Caki2 (cell line): ENCODE results near the gene RASSF8. TPM values are rescaled to one million over a fixed set of nuclear protein-coding genes. Genes with fewer than 3 reads are reported as not detected.

Source experiments
- DNase-seq: peaks from one replicate; pipeline ENCODE4 v3.0.0-alpha.2; 2015; ENCODE audit warnings: low read depth
- in situ Hi-C: cut with HindIII; loops from 2 replicates; pipeline ENCODE4 v1.10.0; 2016; ENCODE audit warnings: low sequenced_read_pairs, low pct_unique_long_range_greater_than_20kb, mixed read lengths
- total RNA-seq: library from RNA; depleted of rRNA; stranded (reverse); fragments of >200 nt; shearing (Covaris generic); gene quantifications from 2 replicates; pipeline ENCODE4 v1.2.3, GENCODE V29; 2014; ENCODE audit warnings: low replicate concordance

Gene RASSF8
- total RNA-seq, 1 experiment from 2014 or later: 44.0 TPM

- no peak for DNase-seq
Measured at GRCh38 chr12:26077915-26078702, 119.6 kb downstream of the RASSF8 start.

GRCh38 chr12:26080911-26081310 is 122.4 kb downstream of the RASSF8 start:
- no peak for DNase-seq
- in situ Hi-C loops: no loop called here

More at GRCh38 chr12:26077915-26078702, 119.6 kb downstream of the RASSF8 start:
- in situ Hi-C loops: no loop called here

- in situ Hi-C loops: no loop called here
- DNase-seq: no peak
Measured at GRCh38 chr12:26086936-26087335, 128.5 kb downstream of the RASSF8 start.

- in situ Hi-C loops: no loop called here
- DNase-seq: no peak
Measured at GRCh38 chr12:26088998-26089397, 130.5 kb downstream of the RASSF8 start.

- in situ Hi-C loops: no loop called here
Measured at GRCh38 chr12:26090836-26091510, 132.5 kb downstream of the RASSF8 start.

GRCh38 chr12:26091822-26092221 is 133.3 kb downstream of the RASSF8 start:
- in situ Hi-C loops: no loop called here
- no peak for DNase-seq

More at GRCh38 chr12:26090836-26091510, 132.5 kb downstream of the RASSF8 start:
- DNase-seq: peak; percentile 16

GRCh38 chr12:26092346-26093105 is 134.0 kb downstream of the RASSF8 start:
- DNase-seq: no peak
- in situ Hi-C loops: no loop called here

GRCh38 chr12:26095186-26095585 is 136.7 kb downstream of the RASSF8 start:
- in situ Hi-C loops: no loop called here
- no peak for DNase-seq

- no peak for DNase-seq
- in situ Hi-C loops: no loop called here
Measured at GRCh38 chr12:26096036-26096435, 137.6 kb downstream of the RASSF8 start.

GRCh38 chr12:26097046-26097878 is 138.8 kb downstream of the RASSF8 start:
- in situ Hi-C loops: no loop called here
- peak; percentile 58 for DNase-seq

- in situ Hi-C loops: no loop called here
- no peak for DNase-seq
Measured at GRCh38 chr12:26100666-26101349, 142.3 kb downstream of the RASSF8 start.

- in situ Hi-C loops: no loop called here
- DNase-seq: no peak
Measured at GRCh38 chr12:26101350-26101734, 142.9 kb downstream of the RASSF8 start.

GRCh38 chr12:26101763-26102162 is 143.3 kb downstream of the RASSF8 start:
- in situ Hi-C loops: no loop called here
- DNase-seq: no peak

- in situ Hi-C loops: no loop called here
- DNase-seq: no peak
Measured at GRCh38 chr12:26102953-26103352, 144.5 kb downstream of the RASSF8 start.

- no peak for DNase-seq
- in situ Hi-C loops: no loop called here
Measured at GRCh38 chr12:26106347-26106746, 147.9 kb downstream of the RASSF8 start.

GRCh38 chr12:26108915-26109314 is 150.4 kb downstream of the RASSF8 start:
- no peak for DNase-seq
- in situ Hi-C loops: no loop called here

- DNase-seq: no peak
- in situ Hi-C loops: no loop called here
Measured at GRCh38 chr12:26109343-26109881, 150.9 kb downstream of the RASSF8 start.
